RWPE1 (cell line): Measurements from ENCODE around the gene WIPF2.
A peak's percentile ranks its signal among the peaks of the same experiment; 100 is the strongest.
"Not testable (repeated sequence)": the region's sequence is repeated elsewhere in the genome, so short reads cannot be mapped to it uniquely, and the experiment has no call there.

Experiments
- CTCF ChIA-PET: fragments of 350-600 bp; sonication (Branson Sonifier 250); formaldehyde crosslinking; extraction: SDS; loops from one replicate; lab custom pipeline; 2021; lab: Yijun Ruan, JAX
- POLR2A ChIA-PET: fragments of 400-600 bp; formaldehyde crosslinking; extraction: SDS; loops from one replicate; lab custom pipeline; 2020; ENCODE audit warnings: antibody characterized with exemption; ENCODE audit not compliant: low non-redundant PET; lab: Yijun Ruan, JAX
- DNase-seq: peaks from one replicate; pipeline ENCODE4 v3.0.0; 2012; ENCODE audit warnings: low spot score
- H3K27ac ChIP-seq: fragments of 450-650 bp; 2 replicates; pipeline ENCODE4 v1.5.1; 2017
- CTCF ChIP-seq: fragments of 450-650 bp; conservative IDR thresholded peaks from 2 replicates; pipeline ENCODE4 v1.5.1; 2017; ENCODE audit warnings: low read depth, mild to moderate bottlenecking

WIPF2 gene

GRCh38 chr17:40297511-40297910 is 78.4 kb downstream of the WIPF2 start:
- TF ChIP-seq CTCF = no peak
- CTCF ChIA-PET = interaction anchor here (0.6 to 0.9 kb wide), 2 partner anchors 61 to 211 kb away, joined by 3 to 5 read pairs; no protein-coding TSS in a partner anchor
- POLR2A ChIA-PET = no interaction called here
- DNase-seq = no peak
- no peak overlapping the region for H3K27ac ChIP-seq

DNA sequence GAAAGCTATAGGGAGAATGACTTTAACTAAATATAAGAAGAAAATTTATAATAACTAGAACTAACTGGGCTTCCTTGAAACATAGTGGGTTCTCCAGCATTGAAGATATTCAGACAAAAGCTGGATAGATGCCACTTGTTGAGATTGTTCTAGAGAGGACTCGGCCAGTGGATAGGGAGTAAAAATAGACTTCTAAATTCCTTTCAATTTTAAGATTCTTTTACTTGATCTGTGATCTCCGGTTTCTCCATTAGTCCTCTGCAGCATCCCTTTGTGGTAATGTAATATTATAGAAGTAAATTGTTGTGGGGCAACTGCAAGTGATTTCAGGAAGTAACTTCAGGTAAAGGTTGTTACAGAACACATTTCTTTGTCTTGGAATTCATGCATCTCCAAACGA is 79.6 kb downstream of the WIPF2 start:
- CTCF ChIA-PET = no interaction called here
- H3K27ac ChIP-seq = no peak overlapping the region

DNA sequence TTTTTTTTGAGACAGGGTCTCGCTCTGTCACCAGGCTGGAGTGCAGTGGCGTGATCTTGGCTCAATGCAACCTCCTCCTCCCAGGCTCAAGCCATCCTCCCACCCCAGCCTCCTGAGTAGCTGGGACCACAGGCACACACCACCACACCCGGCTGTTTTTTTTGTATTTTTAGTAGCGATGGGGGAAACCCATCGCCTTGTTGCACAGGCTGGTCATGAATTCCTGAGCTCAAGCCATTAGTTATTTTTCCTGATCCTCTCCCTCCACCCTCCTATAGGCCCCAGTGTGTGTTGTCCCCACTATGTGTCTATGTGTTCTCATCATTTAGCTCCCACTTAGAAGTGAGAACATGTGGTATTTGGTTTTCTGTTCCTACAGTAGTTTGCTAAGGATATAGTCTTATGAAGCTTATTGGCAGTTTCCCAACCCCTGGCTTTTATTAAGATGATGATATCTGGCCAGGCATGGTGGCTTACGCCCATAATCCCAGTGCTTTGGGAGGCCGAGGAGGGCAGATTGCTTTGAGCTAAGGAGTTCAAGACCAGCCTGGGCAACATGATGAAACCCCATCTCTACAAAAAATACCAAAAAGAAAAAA is 80.2 kb downstream of the WIPF2 start:
- ChIA-PET CTCF (interaction anchor here (0.7 kb wide), 1 partner anchor 321 kb away, joined by 5 read pairs; no protein-coding TSS in a partner anchor), POLR2A (interaction anchor here (0.6 to 0.8 kb wide), 2 partner anchors 18 to 28 kb away, joined by 3 read pairs; no protein-coding TSS in a partner anchor)
- H3K27ac ChIP-seq, DNase-seq: not testable (repeated sequence)

More for the DNA sequence above, 79.6 kb downstream of the WIPF2 start:
- POLR2A ChIA-PET = no interaction called here
- no peak for TF ChIP-seq CTCF
- DNase-seq = no peak

GRCh38 chr17:40301315-40301714 is 82.2 kb downstream of the WIPF2 start:
- TF ChIP-seq CTCF = peak; percentile 34
- H3K27ac ChIP-seq = no peak overlapping the region
- DNase-seq = no peak
- ChIA-PET POLR2A (no interaction called here), CTCF (interaction anchor here (3.0 to 3.8 kb wide), 2 partner anchors 16 to 53 kb away, joined by 13 to 36 read pairs; no protein-coding TSS in a partner anchor)

DNA sequence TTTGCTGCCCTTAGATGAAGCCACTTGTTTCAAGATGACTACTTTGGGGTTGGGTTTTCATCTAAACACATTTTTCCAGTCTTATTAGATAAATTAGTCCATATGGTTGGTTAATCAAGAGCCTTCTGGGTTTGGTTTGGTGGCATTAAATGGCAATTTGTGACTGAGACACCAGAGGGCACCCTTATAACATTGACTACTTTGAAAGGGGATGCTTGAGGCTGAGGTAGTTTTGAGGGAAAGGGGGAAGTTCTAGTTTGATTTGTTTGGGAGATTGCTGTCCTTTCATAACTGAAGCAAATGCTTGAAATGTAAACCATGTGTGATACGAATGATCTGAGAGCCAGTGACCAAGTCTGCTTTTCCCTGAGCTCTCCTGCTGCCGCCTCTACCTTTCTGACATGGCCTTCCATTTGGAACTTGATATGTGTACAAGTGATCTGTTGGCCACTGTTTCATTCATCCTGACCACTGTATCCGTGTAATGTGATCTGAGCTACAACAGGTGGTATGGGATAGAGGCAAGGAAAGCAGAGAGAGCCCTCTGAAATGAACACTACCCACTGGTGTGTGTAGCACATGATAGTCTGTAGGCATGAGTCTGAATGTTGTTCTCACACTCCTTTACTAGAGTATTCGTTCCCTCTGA is 84.0 kb downstream of the WIPF2 start:
- peak; percentile 54 for DNase-seq
- CTCF ChIA-PET = interaction anchor here (0.5 to 3.8 kb wide), 10 partner anchors 9 to 343 kb away, joined by 3 to 36 read pairs (median 5); no protein-coding TSS in a partner anchor
- POLR2A ChIA-PET = interaction anchor here (0.6 to 1.0 kb wide), 2 partner anchors 51 to 1102 kb away, joined by 3 to 7 read pairs; no protein-coding TSS in a partner anchor

GRCh38 chr17:40303708-40304551 is 84.8 kb downstream of the WIPF2 start:
- CTCF ChIA-PET = interaction anchor here (0.5 to 3.8 kb wide), 8 partner anchors 8 to 224 kb away, joined by 3 to 36 read pairs (median 6); no protein-coding TSS in a partner anchor
- peak overlapping the region; percentile 53 for H3K27ac ChIP-seq
- DNase-seq = no peak
- POLR2A ChIA-PET = interaction anchor here (0.6 to 1.0 kb wide), 2 partner anchors 51 to 1103 kb away, joined by 3 to 7 read pairs; no protein-coding TSS in a partner anchor
- no peak for TF ChIP-seq CTCF

More for the DNA sequence above, 84.0 kb downstream of the WIPF2 start:
- TF ChIP-seq CTCF = peak; percentile 76
- no peak overlapping the region for H3K27ac ChIP-seq

DNA sequence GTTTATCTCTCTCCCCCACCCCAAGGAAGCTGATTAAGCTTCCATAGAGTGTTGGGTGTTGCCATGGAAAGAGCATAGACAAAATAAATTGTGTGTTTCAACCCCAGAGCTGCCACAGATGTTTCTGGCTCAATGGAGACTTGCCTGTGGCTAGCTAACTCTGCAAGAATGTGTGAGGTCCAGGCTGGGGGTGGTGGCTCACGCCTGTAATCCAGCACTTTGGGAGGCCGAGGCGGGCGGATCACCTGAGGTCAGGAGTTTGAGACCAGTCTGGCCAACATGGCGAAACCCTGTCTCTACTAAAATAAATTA is 85.4 kb downstream of the WIPF2 start:
- DNase-seq, POLR2A ChIA-PET: not testable (repeated sequence)
- CTCF ChIA-PET = interaction anchor here (0.8 to 3.8 kb wide), 3 partner anchors 13 to 53 kb away, joined by 3 to 36 read pairs (median 4); no protein-coding TSS in a partner anchor
- H3K27ac ChIP-seq = peak overlapping the region; percentile 53

DNA sequence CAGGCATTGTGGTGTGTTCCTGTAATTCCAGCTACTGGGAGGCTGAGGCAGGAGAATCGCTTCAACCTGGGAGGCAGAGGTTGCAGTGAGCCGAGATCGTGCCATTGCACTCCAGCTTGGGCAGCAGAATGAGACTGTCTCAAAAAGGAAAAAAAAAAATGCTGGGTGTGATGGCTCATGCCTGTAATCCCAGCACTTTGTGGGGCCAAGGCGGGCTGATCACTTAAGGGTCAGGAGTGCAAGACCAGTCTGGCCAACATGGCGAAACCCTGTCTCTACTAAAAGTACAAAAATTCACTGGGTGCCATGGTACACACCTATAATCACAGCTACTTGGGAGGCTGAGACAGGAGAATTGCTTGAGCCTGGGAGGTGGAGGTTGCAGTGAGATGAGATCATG is 85.8 kb downstream of the WIPF2 start:
- POLR2A ChIA-PET, DNase-seq: not testable (repeated sequence)
- CTCF ChIA-PET = interaction anchor here (0.8 to 3.8 kb wide), 3 partner anchors 12 to 53 kb away, joined by 3 to 36 read pairs (median 4); no protein-coding TSS in a partner anchor
- peak overlapping the region; percentile 53 for H3K27ac ChIP-seq
